ENCODE data around the gene CCNO.

The CCNO gene

DNA sequence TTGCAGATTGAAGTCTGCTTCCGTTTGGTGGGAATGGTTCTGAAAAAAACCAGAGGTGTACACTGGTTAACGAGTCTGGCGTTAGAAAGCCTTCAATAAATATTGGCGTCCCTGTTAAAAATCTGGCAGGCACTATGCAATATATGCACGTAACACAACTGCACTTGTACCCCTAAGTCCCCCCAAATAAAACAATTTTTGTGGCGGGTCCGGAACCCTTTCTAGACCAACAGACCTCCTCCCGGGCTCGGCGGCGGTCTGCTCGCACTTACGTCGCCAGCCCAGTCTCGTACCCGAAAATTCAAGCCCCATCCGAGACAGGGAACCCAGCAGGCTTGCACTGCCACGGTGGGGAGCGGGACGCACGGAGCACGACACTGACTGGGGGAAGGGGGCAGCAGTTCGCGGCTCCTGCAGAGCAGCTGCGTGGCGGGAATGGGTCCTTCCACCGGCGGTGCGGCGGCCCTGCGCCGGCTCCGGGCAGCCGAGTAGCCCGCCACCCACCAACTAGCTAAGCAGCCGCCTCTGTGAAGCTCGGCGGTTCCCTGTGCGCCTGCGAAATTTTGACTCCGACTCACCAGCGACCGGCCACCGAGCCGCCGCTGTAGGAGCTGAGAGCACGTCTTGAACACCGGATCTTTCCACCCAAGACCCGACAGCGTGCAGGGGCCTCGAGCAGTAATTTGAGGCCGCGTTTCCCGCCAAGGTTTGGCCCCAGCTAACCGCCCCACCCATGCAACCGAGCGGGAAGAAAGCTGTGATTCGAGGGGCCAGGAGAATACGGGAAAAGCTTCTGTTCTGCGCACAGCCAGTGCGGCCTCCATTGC, 10.2 kb downstream of the CCNO start:
- no peak for DNase-seq (ENCODE audit: low read depth, low spot score)

GRCh38 chr5:55222092-55222984, 11.1 kb downstream of the CCNO start:
- DNase-seq (ENCODE audit: low read depth, low spot score) = no peak

- no peak for DNase-seq (ENCODE audit: low read depth, low spot score)
Observed at GRCh38 chr5:55220433-55221185, 12.8 kb downstream of the CCNO start.

DNA sequence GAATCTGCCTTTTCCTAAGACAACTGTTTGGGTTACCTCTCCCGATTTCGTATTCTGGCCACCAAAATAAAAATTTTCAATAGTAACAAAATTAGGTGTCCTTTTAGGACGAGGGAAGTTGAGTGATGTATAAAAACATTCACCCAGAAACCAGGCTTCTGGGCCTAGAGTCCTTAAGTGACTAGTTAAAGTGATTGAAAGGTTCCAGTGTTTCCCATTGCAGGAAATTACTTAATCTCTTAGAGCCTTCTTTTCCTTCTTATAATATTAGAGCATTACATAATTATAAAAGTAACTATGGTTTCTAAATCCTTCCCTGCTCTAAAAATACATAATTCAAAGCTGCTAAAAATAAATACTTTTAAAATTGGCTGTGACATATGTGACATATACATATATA, 13.6 kb downstream of the CCNO start:
- no peak for DNase-seq (ENCODE audit: low read depth, low spot score)

DNA sequence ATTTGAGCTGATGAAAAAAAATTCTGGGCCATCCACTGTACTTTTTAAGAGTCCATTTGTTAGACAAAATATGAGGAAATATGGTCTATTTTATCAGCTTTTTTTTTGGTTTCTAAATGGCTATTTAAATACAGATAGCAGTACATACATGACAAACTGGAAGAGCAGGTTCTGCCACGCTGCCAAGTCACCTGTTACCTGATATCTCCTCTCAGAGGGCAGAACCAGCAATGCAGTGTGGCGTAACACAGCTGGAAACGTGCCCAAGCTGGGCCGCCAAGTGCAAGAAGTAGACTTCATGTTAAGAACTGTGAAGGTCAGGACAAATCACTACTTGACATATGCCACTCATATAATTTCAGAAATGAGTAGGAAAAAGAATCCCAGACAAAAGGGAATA, 14.4 kb downstream of the CCNO start:
- DNase-seq (ENCODE audit: low read depth, low spot score) = no peak

- DNase-seq (ENCODE audit: low read depth, low spot score) = no peak
Observed at GRCh38 chr5:55211184-55211874, 22.1 kb downstream of the CCNO start.

DNA sequence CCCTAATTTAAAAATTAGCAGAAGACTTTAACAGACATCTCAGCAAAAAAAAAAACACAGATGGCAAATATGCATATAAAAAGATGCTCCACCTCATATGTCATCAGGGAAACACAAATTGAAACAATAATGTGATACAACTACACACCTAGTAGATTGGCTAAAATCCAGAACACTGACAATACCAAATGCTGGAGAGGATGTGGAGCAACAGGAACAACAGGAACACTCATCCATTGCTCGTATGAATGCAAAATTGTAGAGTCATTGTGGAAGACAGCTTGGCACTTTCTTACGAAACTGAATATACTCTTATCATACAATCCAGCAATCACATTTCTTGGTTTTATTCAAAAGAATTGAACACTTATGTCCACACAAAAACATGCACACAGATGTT, 28.4 kb downstream of the CCNO start:
- no peak for DNase-seq (ENCODE audit: low read depth, low spot score)

GRCh38 chr5:55191165-55191564, 42.2 kb downstream of the CCNO start:
- DNase-seq (ENCODE audit: low read depth, low spot score) = no peak

DNA sequence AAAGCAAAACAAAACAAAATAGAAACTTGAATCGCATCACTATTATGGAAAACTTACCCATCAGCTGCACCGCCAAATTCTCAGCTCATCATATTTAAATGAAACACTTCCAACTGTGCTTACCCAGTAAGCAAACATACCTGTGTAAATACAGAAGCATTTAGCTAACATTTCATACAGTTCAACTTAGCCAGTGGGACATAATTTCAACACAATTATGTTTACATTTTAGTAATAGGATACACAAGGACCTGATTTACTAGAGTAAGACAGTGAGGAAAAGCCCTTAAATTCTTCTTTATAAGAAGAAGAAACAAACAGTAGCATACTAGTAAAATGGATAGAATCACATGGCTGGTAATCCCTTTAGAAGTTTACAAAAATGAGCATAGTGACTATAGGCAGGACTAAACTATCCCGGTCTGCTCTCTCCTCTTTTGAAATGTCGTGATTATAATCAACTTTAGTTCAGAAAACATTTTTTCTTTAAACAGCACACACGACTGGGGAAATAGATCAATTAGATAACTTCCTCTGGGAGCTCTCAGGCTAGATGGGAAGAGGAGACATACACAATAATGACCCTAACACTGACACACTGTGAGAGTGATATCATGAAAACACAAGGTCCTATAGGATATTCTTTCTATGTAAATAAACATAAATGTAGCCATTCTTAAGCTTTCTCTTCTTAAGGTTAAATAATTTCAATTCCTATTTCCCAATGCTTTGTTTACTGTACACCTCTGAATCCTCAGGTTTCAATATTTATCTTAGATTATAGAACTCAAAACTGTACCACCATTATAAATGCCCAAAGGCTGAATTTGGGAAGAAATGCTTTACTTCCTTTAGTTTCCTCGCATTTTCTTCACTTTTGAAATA, 44.5 kb downstream of the CCNO start:
- DNase-seq (ENCODE audit: low read depth, low spot score) = no peak

DNA sequence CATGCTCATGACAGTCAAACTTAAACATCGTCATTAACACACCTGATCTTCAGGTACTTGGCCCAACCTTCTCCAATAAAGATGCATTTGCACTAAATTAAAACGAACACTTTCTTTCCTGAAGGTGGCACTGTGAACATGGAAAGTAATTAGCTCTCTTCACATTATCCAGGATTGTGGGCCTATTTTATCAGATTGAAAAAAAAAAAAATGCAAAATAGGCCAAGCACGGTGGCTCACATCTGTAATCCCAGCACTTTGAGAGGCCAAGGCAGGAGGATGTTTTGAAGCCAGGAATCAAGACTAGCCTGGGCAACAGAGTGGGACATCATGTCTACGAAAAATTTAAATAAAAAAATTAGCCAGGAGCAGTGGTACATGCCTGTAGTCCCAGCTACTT, 46.0 kb downstream of the CCNO start:
- DNase-seq (ENCODE audit: low read depth, low spot score) = no peak
